Melanocyte of skin (primary cell): Measurements from ENCODE around the gene MT2A. TPM values are rescaled to one million over a fixed set of nuclear protein-coding genes. Genes with fewer than 3 reads are reported as not detected.

Experiments
- total RNA-seq, 2 donors: library from RNA; depleted of rRNA; stranded (reverse); fragments of >200 nt; gene quantifications; 2 replicates each; pipeline ENCODE4 v1.2.3, GENCODE V29; 2012

Gene MT2A
- total RNA-seq = 100 to 1,000 TPM in 1 of 2 donors, 10 to 100 TPM in 1; 66.6 to 158 TPM

DNA sequence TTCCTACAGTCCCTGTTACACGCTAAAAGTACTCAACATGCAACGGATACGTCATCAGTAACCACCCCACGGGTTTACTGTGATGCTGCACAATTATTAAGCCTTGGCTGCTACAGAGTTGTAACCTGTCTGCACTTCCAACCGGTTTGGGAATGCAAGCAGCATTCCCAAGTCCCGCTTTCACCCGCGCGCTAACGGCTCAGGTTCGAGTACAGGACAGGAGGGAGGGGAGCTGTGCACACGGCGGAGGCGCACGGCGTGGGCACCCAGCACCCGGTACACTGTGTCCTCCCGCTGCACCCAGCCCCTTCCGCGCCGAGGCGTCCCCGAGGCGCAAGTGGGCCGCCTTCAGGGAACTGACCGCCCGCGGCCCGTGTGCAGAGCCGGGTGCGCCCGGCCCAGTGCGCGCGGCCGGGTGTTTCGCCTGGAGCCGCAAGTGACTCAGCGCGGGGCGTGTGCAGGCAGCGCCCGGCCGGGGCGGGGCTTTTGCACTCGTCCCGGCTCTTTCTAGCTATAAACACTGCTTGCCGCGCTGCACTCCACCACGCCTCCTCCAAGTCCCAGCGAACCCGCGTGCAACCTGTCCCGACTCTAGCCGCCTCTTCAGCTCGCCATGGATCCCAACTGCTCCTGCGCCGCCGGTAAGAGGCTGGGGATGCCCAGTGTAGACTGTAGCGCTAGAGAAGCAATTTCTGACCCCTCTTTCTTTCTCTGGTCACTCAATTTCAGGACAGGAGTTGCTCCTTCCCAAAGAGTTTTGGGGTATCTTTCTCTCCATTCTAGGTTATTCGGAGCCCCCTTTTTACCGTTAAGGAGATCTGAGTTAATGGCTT lies at the start of gene MT2A:
MT2A (plus strand) TSS at position 542 of the 833 bp plus-strand sequence; CDS start at position 614, 72 bp downstream.

DNA sequence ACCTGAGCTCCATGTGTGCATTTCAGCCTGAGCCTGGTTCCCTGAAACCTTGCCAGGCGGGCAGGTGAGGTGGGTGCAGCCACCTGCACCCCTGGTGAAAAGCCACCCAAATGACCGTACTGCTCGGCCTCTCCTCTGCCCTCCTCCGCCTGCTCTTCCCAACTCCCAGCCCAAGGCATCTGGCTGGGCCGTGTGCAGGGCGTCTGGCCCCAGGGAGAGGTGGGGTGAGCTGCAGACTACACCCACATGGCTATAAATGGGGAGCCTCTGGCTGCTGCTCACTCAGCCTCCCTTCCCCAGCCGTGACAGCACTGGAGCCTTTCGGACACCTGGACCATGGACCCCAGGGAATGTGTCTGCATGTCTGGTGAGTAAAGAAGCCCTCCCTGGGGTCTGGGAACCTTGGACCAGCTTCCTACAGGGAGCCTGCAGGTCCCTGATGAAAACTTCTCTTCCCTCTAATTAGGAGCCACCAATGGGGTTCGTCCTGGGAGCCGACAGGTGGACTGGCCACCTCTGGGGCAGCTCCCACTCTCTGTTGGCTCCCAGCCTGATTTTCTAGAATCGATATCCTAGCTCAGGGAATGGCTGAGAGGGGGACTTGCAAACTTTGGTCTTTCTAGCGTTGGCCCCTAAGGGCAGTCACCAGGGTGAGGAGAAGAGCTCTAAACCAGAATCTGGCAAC lies 43.4 kb upstream of the MT2A start, which contains the start of gene MT4:
MT4 (plus strand) TSS at position 281 of the 685 bp plus-strand sequence; CDS start at position 337, 56 bp downstream.

DNA sequence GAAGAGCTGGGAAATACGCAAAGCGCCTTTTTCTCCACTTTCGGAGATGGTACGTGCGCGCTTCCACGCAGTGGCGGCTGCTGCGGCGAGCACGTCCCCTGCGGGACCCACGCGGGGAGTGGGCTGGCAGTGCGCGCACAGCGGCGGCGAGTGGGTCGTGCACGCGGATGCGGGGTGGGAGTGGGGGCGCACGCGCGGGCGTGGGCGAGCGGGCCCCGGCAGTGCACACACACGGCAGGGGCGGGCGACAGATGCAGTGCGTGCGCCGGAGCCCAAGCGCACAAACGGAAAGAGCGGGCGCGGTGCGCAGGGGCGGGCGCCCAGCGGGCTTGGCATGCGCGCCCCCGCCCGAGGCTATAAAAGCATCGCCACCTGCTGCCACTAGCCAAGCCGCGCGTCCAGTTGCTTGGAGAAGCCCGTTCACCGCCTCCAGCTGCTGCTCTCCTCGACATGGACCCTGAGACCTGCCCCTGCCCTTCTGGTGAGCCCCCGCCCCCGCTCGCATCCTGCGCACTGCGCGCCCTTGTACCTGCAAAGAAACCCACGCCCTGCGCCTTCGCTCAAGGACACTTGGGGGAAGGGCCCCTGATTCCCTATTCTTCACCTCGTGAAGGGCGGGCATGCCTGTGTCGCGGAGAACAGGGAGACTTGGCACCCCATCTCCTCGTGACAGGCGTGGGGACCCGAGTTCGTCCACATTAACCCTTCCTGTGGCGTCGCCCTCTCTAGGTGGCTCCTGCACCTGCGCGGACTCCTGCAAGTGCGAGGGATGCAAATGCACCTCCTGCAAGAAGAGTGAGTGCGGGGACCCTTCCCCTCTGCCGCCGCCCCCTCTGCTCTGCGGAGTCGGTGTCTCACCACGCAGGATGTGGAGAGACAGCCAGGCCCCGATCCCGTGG lies 19.0 kb upstream of the MT2A start, which contains the start of gene MT3:
MT3 (plus strand) TSS at position 388 of the 899 bp plus-strand sequence; CDS start at position 451, 63 bp downstream.

DNA sequence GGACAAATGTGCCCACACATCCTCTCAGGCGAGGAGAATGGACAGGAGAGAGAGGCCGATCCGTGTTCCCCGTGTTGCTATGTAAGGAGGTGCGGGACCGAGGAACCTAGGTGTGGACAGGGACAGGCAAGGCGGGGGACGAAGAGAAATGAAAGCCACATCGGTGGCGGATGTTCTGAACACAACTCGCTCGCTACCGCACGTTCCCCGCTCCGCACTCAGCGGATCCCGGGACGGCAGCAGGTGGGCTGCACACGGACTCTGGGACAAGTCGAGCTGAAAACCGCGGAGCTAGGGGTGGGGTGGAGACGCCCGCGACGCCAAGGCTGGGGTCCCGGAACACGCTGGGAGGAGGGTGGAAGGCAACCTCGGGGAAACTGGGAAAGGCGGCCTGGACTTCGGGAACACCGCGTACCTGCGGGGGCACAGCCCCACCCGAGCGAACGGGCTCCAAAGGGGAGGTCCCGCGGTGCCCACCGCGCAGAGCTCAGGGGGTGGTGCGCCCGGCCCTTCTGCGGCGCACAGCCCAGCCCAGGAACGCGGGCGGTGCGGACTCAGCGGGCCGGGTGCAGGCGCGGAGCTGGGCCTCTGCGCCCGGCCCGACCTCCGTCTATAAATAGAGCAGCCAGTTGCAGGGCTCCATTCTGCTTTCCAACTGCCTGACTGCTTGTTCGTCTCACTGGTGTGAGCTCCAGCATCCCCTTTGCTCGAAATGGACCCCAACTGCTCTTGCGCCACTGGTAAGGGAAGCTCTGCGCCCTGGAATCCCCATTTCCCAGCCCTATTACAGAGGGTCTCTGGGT lies 17.0 kb downstream of the MT2A start, which contains the start of gene MT1E:
MT1E (plus strand) TSS at position 642 of the 803 bp plus-strand sequence; CDS start at position 713, 71 bp downstream.

DNA sequence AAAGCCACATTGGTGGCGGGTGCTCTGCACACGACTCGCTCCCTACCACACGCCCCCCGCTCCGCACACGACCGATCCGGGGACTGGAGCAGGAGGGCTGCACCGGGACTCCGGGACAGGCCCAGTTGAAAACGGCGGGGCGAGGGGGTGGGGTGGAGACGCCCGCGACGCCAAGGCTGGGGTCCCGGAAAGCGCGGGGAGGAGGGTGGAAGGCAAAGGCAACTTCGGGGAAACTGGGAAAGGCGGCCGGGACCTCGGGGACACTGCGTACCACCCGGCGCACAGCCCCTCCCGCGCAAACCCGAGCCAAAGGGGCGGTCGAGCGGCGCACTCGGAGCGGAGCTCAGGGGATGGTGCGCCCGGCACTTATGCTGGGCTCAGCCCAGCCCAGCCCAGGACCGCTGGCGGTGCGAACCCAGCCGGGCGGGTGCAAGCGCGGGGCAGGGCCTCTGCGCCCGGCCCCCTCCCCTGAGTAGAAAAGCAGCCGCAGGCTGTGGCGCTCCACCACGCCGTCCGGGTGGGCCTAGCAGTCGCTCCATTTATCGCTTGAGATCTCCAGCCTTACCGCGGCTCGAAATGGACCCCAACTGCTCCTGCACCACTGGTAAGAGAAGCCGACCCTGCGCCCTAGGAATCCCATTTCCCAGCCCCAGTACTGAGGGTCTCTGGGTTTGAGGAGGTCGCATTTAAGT lies 23.9 kb downstream of the MT2A start, which contains the start of gene MT1M:
MT1M (plus strand) TSS at position 504 of the 692 bp plus-strand sequence; CDS start at position 577, 73 bp downstream.

DNA sequence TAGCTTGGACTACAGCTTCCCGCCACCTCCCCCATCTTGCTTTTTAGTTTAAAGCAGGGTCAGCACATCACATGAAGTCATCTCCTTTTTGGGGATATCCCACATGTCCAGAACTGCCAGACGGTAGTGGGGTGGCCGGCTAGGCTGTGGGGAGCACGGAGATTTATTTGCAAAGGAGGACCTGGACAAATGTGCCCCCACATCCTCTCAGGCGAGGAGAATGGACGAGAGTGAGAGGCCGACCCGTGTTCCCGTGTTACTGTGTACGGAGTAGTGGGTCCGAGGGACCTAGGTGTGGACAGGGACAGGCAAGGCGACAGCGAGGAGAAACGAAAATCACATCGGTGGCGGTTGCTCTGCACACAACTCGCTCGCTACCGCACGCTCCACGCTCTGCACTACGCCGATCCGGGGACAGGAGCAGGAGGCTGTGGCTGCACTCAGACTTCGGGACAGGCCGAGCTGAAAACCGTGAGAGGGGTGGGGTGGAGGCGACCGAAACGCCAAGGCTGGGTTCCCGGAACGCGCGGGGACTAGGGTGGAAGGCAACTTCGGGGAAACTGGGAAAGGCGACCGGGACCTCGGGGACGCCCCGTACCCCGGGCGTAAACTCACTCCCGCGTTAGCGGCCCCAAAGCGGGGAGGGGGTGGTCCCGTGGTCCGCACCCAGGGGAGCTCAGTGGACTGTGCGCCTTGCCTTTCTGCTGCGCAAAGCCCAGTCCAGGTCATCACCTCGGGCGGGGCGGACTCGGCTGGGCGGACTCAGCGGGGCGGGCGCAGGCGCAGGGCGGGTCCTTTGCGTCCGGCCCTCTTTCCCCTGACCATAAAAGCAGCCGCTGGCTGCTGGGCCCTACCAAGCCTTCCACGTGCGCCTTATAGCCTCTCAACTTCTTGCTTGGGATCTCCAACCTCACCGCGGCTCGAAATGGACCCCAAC lies 29.7 kb downstream of the MT2A start, which contains the start of gene MT1A:
MT1A (plus strand) TSS at position 853 of the 937 bp plus-strand sequence; CDS start at position 926, 73 bp downstream.

DNA sequence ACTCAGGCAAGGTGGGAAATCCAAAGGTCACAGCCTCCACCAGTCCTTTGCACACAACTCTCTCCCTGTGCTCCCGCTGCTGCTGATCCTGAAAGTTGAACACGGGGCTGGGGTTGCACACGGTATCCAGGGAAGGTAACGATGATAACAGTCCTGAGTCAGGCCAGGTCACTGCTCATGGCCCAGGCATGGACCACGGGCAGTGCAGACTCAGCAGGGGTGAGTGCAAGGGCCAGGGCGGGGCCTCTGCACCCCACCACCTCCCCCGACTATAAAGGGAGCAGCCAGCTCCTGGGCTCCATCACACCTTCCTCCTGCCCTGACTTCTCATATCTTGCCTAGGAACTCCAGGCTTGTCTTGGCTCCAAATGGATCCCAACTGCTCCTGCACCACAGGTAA lies 43.2 kb downstream of the MT2A start, which contains the start of gene MT1B:
MT1B (plus strand) TSS at position 301 of the 400 bp plus-strand sequence; CDS start at position 369, 68 bp downstream.

DNA sequence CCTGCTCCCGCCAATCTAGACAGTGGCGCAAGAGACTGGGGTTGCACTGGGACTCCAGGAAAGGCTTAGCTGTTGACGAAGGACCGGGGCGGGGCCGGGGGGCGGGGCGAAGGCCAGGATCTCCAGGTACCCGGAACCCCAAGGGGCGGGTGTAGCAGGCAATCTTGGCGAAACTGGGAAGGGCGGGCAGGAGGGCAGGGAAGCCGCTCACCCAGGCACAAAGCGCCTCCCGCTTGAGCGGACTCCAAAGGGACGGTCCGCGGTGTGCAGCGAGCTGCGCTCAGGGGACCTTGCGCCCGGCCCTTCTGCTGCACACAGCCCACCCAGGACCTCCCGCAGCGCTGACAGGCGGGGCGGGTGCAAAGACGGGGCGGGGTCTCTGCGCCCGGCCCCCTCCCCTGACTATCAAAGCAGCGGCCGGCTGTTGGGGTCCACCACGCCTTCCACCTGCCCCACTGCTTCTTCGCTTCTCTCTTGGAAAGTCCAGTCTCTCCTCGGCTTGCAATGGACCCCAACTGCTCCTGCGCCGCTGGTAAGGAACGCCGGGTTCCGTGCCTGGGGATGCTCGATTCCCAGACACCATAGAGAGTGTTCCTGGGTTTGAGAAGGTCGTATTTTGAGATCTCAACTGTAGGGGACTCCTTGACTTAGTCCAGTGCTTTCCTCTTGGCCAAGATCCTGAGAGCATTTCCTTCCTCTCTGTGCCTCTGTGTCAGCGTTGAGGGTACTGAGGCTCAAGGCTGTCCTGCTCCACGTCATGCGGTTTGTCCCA lies 49.4 kb downstream of the MT2A start, which contains the start of gene MT1F:
MT1F (plus strand) TSS at position 405 of the 772 bp plus-strand sequence; CDS start at position 505, 100 bp downstream.

Other genes with a start within 250 kb of the MT2A start
- gene AMFR, start 183.0 kb upstream of the MT2A start, total RNA-seq = 100 to 1,000 TPM; 159 to 181 TPM
- gene NUDT21, start 157.3 kb upstream of the MT2A start, total RNA-seq = 10 to 100 TPM; 43.4 to 89.9 TPM
- gene OGFOD1, start 157.0 kb upstream of the MT2A start, total RNA-seq = 10 to 100 TPM; 69.2 to 86.6 TPM
- gene BBS2, start 88.6 kb upstream of the MT2A start, total RNA-seq = 10 to 100 TPM; 44.3 to 52.3 TPM
- gene MT4, start 43.5 kb upstream of the MT2A start, total RNA-seq = not detected
- not detected for gene MT3, start 19.1 kb upstream of the MT2A start, total RNA-seq
- gene MT1E, start 17.2 kb downstream of the MT2A start, total RNA-seq = 100 to 1,000 TPM in 1 of 2 donors, 10 to 100 TPM in 1; 42.0 to 141 TPM
- gene MT1M, start 24.1 kb downstream of the MT2A start, total RNA-seq = 1 to 10 TPM in 1 of 2 donors, under 1 TPM in 1; 0.67 to 4.1 TPM
- 1 to 10 TPM; 2.8 to 5.7 TPM for gene MT1A, start 30.1 kb downstream of the MT2A start, total RNA-seq
- gene MT1B, start 43.3 kb downstream of the MT2A start, total RNA-seq = not detected
- gene MT1F, start 49.4 kb downstream of the MT2A start, total RNA-seq = 1 to 10 TPM; 5.0 to 6.2 TPM
- gene MT1G, start 59.5 kb downstream of the MT2A start, total RNA-seq = 1 to 10 TPM; 1.4 to 4.3 TPM
- gene MT1H, start 61.2 kb downstream of the MT2A start, total RNA-seq = not detected
- 100 to 1,000 TPM; 131 to 136 TPM for gene MT1X, start 73.9 kb downstream of the MT2A start, total RNA-seq
- 100 to 1,000 TPM; 122 to 149 TPM for gene NUP93, start 121.5 kb downstream of the MT2A start, total RNA-seq